H9 (cell line): ENCODE measurements around the gene SVEP1. TPM values are rescaled to one million over a fixed set of nuclear protein-coding genes. Genes with fewer than 3 reads are reported as not detected.

ENCODE experiments used
- DNase-seq: peaks from one replicate; pipeline ENCODE4 v3.0.0-alpha.2; 2017
- H2AFZ ChIP-seq: one replicate; pipeline ENCODE4 v1.6.1; 2013; ENCODE audit warnings: mild to moderate bottlenecking, low read length, control low read depth, moderate library complexity
- H2AK5ac ChIP-seq: 2 replicates; pipeline ENCODE4 v1.6.1; 2013; ENCODE audit warnings: low read length, control low read depth, mixed read lengths; ENCODE audit not compliant: insufficient read length
- H2BK120ac ChIP-seq: one replicate; pipeline ENCODE4 v1.6.1; 2013; ENCODE audit warnings: low read depth, mild to moderate bottlenecking, low read length, control low read depth, inconsistent platforms; ENCODE audit not compliant: poor library complexity, severe bottlenecking
- H2BK12ac ChIP-seq: 2 replicates; pipeline ENCODE4 v1.6.1; 2013; ENCODE audit warnings: low read length, control low read depth, mixed read lengths, low read depth; ENCODE audit not compliant: insufficient read length
- H2BK15ac ChIP-seq: 2 replicates; pipeline ENCODE4 v1.6.1; 2013; ENCODE audit warnings: low read depth, low read length, control low read depth
- H2BK20ac ChIP-seq: one replicate; pipeline ENCODE4 v1.6.1; 2013; ENCODE audit warnings: low read depth, mild to moderate bottlenecking, low read length, control low read depth, inconsistent platforms; ENCODE audit not compliant: poor library complexity, severe bottlenecking
- H2BK5ac ChIP-seq: 2 replicates; pipeline ENCODE4 v1.6.1; 2013; ENCODE audit warnings: low read length, control low read depth, mixed read lengths; ENCODE audit not compliant: insufficient read length
- H3K14ac ChIP-seq: 2 replicates; pipeline ENCODE4 v1.6.1; 2013; ENCODE audit warnings: low read length, control low read depth; ENCODE audit not compliant: insufficient read depth
- H3K18ac ChIP-seq: 2 replicates; pipeline ENCODE4 v1.6.1; 2013; ENCODE audit warnings: low read depth, mild to moderate bottlenecking, mixed read lengths, low read length, control low read depth; ENCODE audit not compliant: insufficient read length
- H3K23ac ChIP-seq: 2 replicates; pipeline ENCODE4 v1.6.1; 2013; ENCODE audit warnings: low read length, control low read depth, mixed read lengths, low read depth; ENCODE audit not compliant: insufficient read length
- H3K23me2 ChIP-seq: 2 replicates; pipeline ENCODE4 v1.6.1; 2013; ENCODE audit warnings: low read depth, mild to moderate bottlenecking, mixed read lengths, low read length, control low read depth; ENCODE audit not compliant: insufficient read length, poor library complexity, severe bottlenecking
- H3K27ac ChIP-seq: 2 replicates; pipeline ENCODE4 v1.5.1; 2013; ENCODE audit warnings: low read length, control low read depth, mixed read lengths, low read depth; ENCODE audit not compliant: insufficient read length
- H3K27me3 ChIP-seq: 2 replicates; pipeline ENCODE4 v1.6.1; 2013; ENCODE audit warnings: low read length, control low read depth, inconsistent platforms; ENCODE audit not compliant: insufficient read depth
- H3K4ac ChIP-seq: 2 replicates; pipeline ENCODE4 v1.6.1; 2013; ENCODE audit warnings: low read depth, mild to moderate bottlenecking, control low read depth, inconsistent platforms, low read length, moderate library complexity
- H3K4me1 ChIP-seq: 2 replicates; pipeline ENCODE4 v1.6.1; 2013; ENCODE audit warnings: low read length, control low read depth, inconsistent platforms; ENCODE audit not compliant: insufficient read depth
- H3K4me2 ChIP-seq: 2 replicates; pipeline ENCODE4 v1.6.1; 2013; ENCODE audit warnings: low read length, control low read depth, mixed read lengths; ENCODE audit not compliant: insufficient read length, insufficient read depth
- H3K56ac ChIP-seq: 2 replicates; pipeline ENCODE4 v1.6.1; 2013; ENCODE audit warnings: low read depth, mild to moderate bottlenecking, mixed read lengths, low read length, control low read depth; ENCODE audit not compliant: insufficient read length
- H3K79me1 ChIP-seq: 2 replicates; pipeline ENCODE4 v1.6.1; 2013; ENCODE audit warnings: low read depth, mild to moderate bottlenecking, moderate library complexity, low read length, control low read depth, inconsistent platforms; ENCODE audit not compliant: insufficient read depth, poor library complexity, severe bottlenecking
- H3K79me2 ChIP-seq: 2 replicates; pipeline ENCODE4 v1.6.1; 2013; ENCODE audit warnings: low read length, control low read depth, inconsistent platforms; ENCODE audit not compliant: insufficient read depth
- H3K9ac ChIP-seq: 2 replicates; pipeline ENCODE4 v1.6.1; 2013; ENCODE audit warnings: low read length, control low read depth, mixed read lengths; ENCODE audit not compliant: insufficient read length; ENCODE audit errors: extremely low read depth
- H3K9me3 ChIP-seq: one replicate; pipeline ENCODE4 v1.6.1; 2013; ENCODE audit warnings: low read depth, low read length, inconsistent platforms; ENCODE audit not compliant: control insufficient read depth
- H3T11ph ChIP-seq: one replicate; pipeline ENCODE4 v1.6.1; 2013; ENCODE audit warnings: mild to moderate bottlenecking, low read length, control low read depth, inconsistent platforms
- H4K20me1 ChIP-seq: one replicate; pipeline ENCODE4 v1.6.1; 2013; ENCODE audit not compliant: control insufficient read depth, insufficient read length, insufficient read depth
- H4K5ac ChIP-seq: 2 replicates; pipeline ENCODE4 v1.6.1; 2013; ENCODE audit warnings: low read depth, mild to moderate bottlenecking, mixed read lengths, low read length, control low read depth; ENCODE audit not compliant: insufficient read length
- H4K8ac ChIP-seq: replicated peaks from 2 replicates; pipeline ENCODE4 v1.6.1; 2013; ENCODE audit warnings: low read length, control low read depth, mixed read lengths, low read depth; ENCODE audit not compliant: insufficient read length
- H4K91ac ChIP-seq: 2 replicates; pipeline ENCODE4 v1.6.1; 2013; ENCODE audit warnings: low read depth, mild to moderate bottlenecking, moderate library complexity, mixed read lengths, low read length, control low read depth; ENCODE audit not compliant: insufficient read length
- H3K27ac Mint-ChIP-seq, 3 experiments: 2 replicates in 2 of 3; 3 replicates in 1 of 3; pipeline ENCODE4 v1.8.0; 2020 to 2021; ENCODE audit warnings: mixed read lengths in 3 of 3, mild to moderate bottlenecking in 1 of 3, moderate library complexity in 1 of 3
- H3K27me3 Mint-ChIP-seq: 2 replicates; pipeline ENCODE4 v1.8.0; 2021; ENCODE audit warnings: low read depth, mild to moderate bottlenecking, moderate library complexity, mixed read lengths
- H3K36me3 Mint-ChIP-seq, 3 experiments: 2 replicates in 2 of 3; 3 replicates in 1 of 3; pipeline ENCODE4 v1.8.0; 2020 to 2021; ENCODE audit warnings: low read depth in 3 of 3, mixed read lengths in 3 of 3; ENCODE audit not compliant: insufficient read depth in 1 of 3
- H3K4me1 Mint-ChIP-seq, 2 experiments: 2 replicates each; pipeline ENCODE4 v1.8.0; 2020; ENCODE audit warnings: mixed read lengths in 2 of 2
- H3K4me3 Mint-ChIP-seq, 2 experiments: 2 replicates in 1 of 2; 3 replicates in 1 of 2; pipeline ENCODE4 v1.8.0; 2020 to 2021; ENCODE audit warnings: mild to moderate bottlenecking in 2 of 2, mixed read lengths in 2 of 2, moderate library complexity in 1 of 2
- H3K9me3 Mint-ChIP-seq, 2 experiments: 2 replicates in 1 of 2; 3 replicates in 1 of 2; pipeline ENCODE4 v1.8.0; 2020; ENCODE audit warnings: mild to moderate bottlenecking in 2 of 2, mixed read lengths in 2 of 2, moderate library complexity in 1 of 2
- total RNA-seq: library from RNA; stranded (reverse); gene quantifications from 2 replicates; pipeline ENCODE4 v1.2.1, GENCODE V29; 2021
- TF ChIP-seq, protein P1 (sequence below): fragments of 200-600 bp; sonication (generic); conservative IDR thresholded peaks from 3 replicates; pipeline ENCODE4 v1.8.0; 2021; ENCODE audit warnings: antibody characterized with exemption, mild to moderate bottlenecking

The SVEP1 gene
- total RNA-seq, 1 experiment from 2014 or later: 0.17 TPM

DNA sequence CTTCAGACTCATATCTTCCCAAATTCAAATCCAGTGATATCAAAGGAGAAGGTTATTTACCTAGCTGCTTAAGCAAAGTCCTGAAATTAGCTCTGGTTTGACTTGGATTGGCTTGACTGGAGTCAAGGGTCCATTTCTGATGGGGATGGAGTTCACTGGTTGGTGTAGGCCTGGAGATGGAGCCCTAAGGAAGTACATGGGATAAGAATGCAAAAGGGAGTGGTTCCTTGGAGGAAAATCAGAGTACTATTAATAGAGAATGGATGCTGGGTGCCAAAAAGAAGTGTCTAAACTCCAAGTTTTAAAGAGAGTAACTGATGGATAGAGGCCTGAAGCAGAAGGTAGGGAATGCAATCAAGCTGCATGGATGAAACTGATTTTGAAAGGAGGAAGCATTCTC is 255.7 kb downstream of the SVEP1 start:
- no peaks in the 10 kb centered on the region for H3K79me2 ChIP-seq
- no peak overlapping the region for H3K4me2 ChIP-seq
- H3K36me3 Mint-ChIP-seq: no peaks in the 10 kb centered on the region
- no peak overlapping the region for H3K23ac ChIP-seq
- H3K4me1 Mint-ChIP-seq: no peaks in the 10 kb centered on the region
- H3K23me2 ChIP-seq: no peaks in the 10 kb centered on the region
- no peak overlapping the region for H2AFZ ChIP-seq
- no peak overlapping the region for H2AK5ac ChIP-seq
- H4K8ac ChIP-seq: no peak overlapping the region
- H3K4me1 ChIP-seq: no peaks in the 10 kb centered on the region
- H3K9me3 ChIP-seq: no peaks in the 10 kb centered on the region
- H3K9ac ChIP-seq: no peak overlapping the region
- H2BK15ac ChIP-seq: no peak overlapping the region
- H3K9me3 Mint-ChIP-seq: no peaks in the 10 kb centered on the region
- H3K18ac ChIP-seq: no peak overlapping the region
- no peak for DNase-seq
- no peak overlapping the region for H3T11ph ChIP-seq
- H3K27ac ChIP-seq: no peak overlapping the region
- H3K4ac ChIP-seq: no peak overlapping the region
- no peaks in the 10 kb centered on the region for H3K27me3 Mint-ChIP-seq
- no peak overlapping the region for H3K27ac Mint-ChIP-seq
- H2BK5ac ChIP-seq: no peak overlapping the region
- no peak overlapping the region for H2BK20ac ChIP-seq
- H3K56ac ChIP-seq: no peak overlapping the region
- no peak overlapping the region for H4K91ac ChIP-seq
- H4K5ac ChIP-seq: no peak overlapping the region
- TF ChIP-seq, protein P1, sequence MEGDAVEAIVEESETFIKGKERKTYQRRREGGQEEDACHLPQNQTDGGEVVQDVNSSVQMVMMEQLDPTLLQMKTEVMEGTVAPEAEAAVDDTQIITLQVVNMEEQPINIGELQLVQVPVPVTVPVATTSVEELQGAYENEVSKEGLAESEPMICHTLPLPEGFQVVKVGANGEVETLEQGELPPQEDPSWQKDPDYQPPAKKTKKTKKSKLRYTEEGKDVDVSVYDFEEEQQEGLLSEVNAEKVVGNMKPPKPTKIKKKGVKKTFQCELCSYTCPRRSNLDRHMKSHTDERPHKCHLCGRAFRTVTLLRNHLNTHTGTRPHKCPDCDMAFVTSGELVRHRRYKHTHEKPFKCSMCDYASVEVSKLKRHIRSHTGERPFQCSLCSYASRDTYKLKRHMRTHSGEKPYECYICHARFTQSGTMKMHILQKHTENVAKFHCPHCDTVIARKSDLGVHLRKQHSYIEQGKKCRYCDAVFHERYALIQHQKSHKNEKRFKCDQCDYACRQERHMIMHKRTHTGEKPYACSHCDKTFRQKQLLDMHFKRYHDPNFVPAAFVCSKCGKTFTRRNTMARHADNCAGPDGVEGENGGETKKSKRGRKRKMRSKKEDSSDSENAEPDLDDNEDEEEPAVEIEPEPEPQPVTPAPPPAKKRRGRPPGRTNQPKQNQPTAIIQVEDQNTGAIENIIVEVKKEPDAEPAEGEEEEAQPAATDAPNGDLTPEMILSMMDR: no peak
- no peaks in the 10 kb centered on the region for H3K79me1 ChIP-seq
- H3K14ac ChIP-seq: no peak overlapping the region
- no peak overlapping the region for H3K4me3 Mint-ChIP-seq
- no peaks in the 10 kb centered on the region for H4K20me1 ChIP-seq
- no peaks in the 10 kb centered on the region for H3K27me3 ChIP-seq
- no peak overlapping the region for H2BK120ac ChIP-seq
- no peak overlapping the region for H2BK12ac ChIP-seq
